Endothelial cell of umbilical vein (primary cell): ENCODE results near the gene FAM234B.

Experiments used
- CTCF ChIP-seq, 2 donors: IDR thresholded peaks; 1 replicate in 1 of 2; 2 replicates in 1 of 2; pipeline ENCODE4 v1.5.1; 2011; ENCODE audit warnings: low read length in 2 of 2, mild to moderate bottlenecking in 2 of 2, moderate library complexity in 2 of 2, control low read depth in 1 of 2, inconsistent platforms in 1 of 2, low read depth in 1 of 2; ENCODE audit not compliant: insufficient read depth in 1 of 2; ENCODE audit errors: extremely low read depth in 1 of 2
- EZH2 ChIP-seq: IDR thresholded peaks from 2 replicates; pipeline ENCODE4 v1.6.1; 2012; ENCODE audit warnings: borderline replicate concordance, low read depth, mild to moderate bottlenecking, moderate library complexity, low read length, inconsistent platforms; ENCODE audit not compliant: severe bottlenecking
- FOS ChIP-seq: IDR thresholded peaks from 2 replicates; pipeline ENCODE4 v1.6.1; 2011; ENCODE audit warnings: mild to moderate bottlenecking, low read length, moderate library complexity, borderline replicate concordance; ENCODE audit not compliant: insufficient read depth
- GATA2 ChIP-seq: IDR thresholded peaks from 2 replicates; pipeline ENCODE4 v1.7.0; 2011; ENCODE audit warnings: low read depth, mild to moderate bottlenecking, moderate library complexity, mixed read lengths, low read length; ENCODE audit not compliant: insufficient read length, insufficient read depth
- JUN ChIP-seq: IDR thresholded peaks from 2 replicates; pipeline ENCODE4 v1.6.1; 2011; ENCODE audit warnings: borderline replicate concordance, low read depth; ENCODE audit not compliant: insufficient read length, insufficient read depth
- MAX ChIP-seq: IDR thresholded peaks from 2 replicates; pipeline ENCODE4 v1.6.1; 2011; ENCODE audit not compliant: insufficient read depth, insufficient read length
- MYC ChIP-seq: IDR thresholded peaks from one replicate; pipeline ENCODE4 v1.6.1; 2011; ENCODE audit warnings: mild to moderate bottlenecking, low read depth, low read length
- POLR2A ChIP-seq: IDR thresholded peaks from 2 replicates; pipeline ENCODE4 v1.6.1; 2012; ENCODE audit warnings: low read depth, mild to moderate bottlenecking, control low read depth, low read length
- POLR2AphosphoS5 ChIP-seq: IDR thresholded peaks from 2 replicates; pipeline ENCODE4 v1.6.1; 2012; ENCODE audit warnings: low read depth, mild to moderate bottlenecking, control low read depth, low read length, moderate library complexity; ENCODE audit not compliant: insufficient read depth

GRCh38 chr12:13116259-13116658, 72.1 kb downstream of the FAM234B start:
- no peak for TF ChIP-seq CTCF (IDR thresholded peaks at IDR 0.05; ENCODE audit: extremely low read depth in 1 of 2, insufficient read depth in 1 of 2, low read depth in 1 of 2, low read length in 2 of 2)
- no peak for TF ChIP-seq EZH2
- no peak for TF ChIP-seq MAX
- TF ChIP-seq POLR2A, result no peak
- no peak for TF ChIP-seq FOS
- no peak for TF ChIP-seq JUN
- peak; percentile 20 for TF ChIP-seq POLR2AphosphoS5
- TF ChIP-seq MYC, result no peak
- TF ChIP-seq GATA2, result no peak
